GM21423 (cell line): ENCODE data around the gene GPR3.
"Not testable (repeated sequence)": the region's sequence is repeated elsewhere in the genome, so short reads cannot be mapped to it uniquely, and the experiment has no call there.

Experiments used
- ATAC-seq: cut with Tn5 transposase; IDR thresholded peaks from one replicate; pipeline ENCODE4 v1.9.1; 2021; ENCODE audit warnings: mild to moderate bottlenecking, moderate library complexity; ENCODE audit not compliant: unreplicated experiment

Gene GPR3

GRCh38 chr1:27377760-27378495 lies 14.5 kb upstream of the GPR3 start:
- no peak for ATAC-seq

GRCh38 chr1:27379564-27380122 lies 12.8 kb upstream of the GPR3 start:
- ATAC-seq = no peak

- ATAC-seq = no peak
Observed at GRCh38 chr1:27380224-27380623, 12.2 kb upstream of the GPR3 start.

- ATAC-seq = no peak
Observed at GRCh38 chr1:27380766-27381733, 11.4 kb upstream of the GPR3 start.

- no peak for ATAC-seq
Observed at GRCh38 chr1:27381969-27382762, 10.3 kb upstream of the GPR3 start.

- ATAC-seq = no peak
Observed at GRCh38 chr1:27383039-27383605, 9.3 kb upstream of the GPR3 start, which contains the start of gene CD164L2. TSS of gene CD164L2 (minus strand) at chr1:27383333. CDS start at chr1:27383239, 94 bp downstream.

- no peak for ATAC-seq
Observed at GRCh38 chr1:27383661-27384060, 8.8 kb upstream of the GPR3 start.

GRCh38 chr1:27384797-27385196 lies 7.6 kb upstream of the GPR3 start:
- ATAC-seq = not testable (repeated sequence)

GRCh38 chr1:27388337-27389005 lies 4.0 kb upstream of the GPR3 start:
- no peak for ATAC-seq

GRCh38 chr1:27391511-27392095 lies 819 bp upstream of the GPR3 start:
- ATAC-seq = no peak

- ATAC-seq = no peak
Observed at GRCh38 chr1:27392778-27393635, 585 bp downstream of the GPR3 start.

GRCh38 chr1:27393641-27394281 lies 1.3 kb downstream of the GPR3 start:
- ATAC-seq = no peak

GRCh38 chr1:27394282-27394658 lies 1.8 kb downstream of the GPR3 start:
- ATAC-seq = no peak

GRCh38 chr1:27394925-27395324 lies 2.5 kb downstream of the GPR3 start:
- ATAC-seq = no peak

GRCh38 chr1:27395441-27396195 lies 3.2 kb downstream of the GPR3 start:
- ATAC-seq = no peak

GRCh38 chr1:27397110-27397509 lies 4.7 kb downstream of the GPR3 start:
- no peak for ATAC-seq

GRCh38 chr1:27397749-27398148 lies 5.3 kb downstream of the GPR3 start:
- no peak for ATAC-seq
